Measurements from ENCODE around the gene CREBRF.

GRCh38 chr5:173101245-173101644, 45.1 kb downstream of the CREBRF start:
- TF ChIP-seq GATA2 (IDR thresholded peaks at IDR 0.05; ENCODE audit: low read depth, low read length) (no peak), GATA3 (IDR thresholded peaks at IDR 0.05; ENCODE audit: low read depth, low read length) (no peak)
